ENCODE data around the gene INHA. TPM values are rescaled to one million over a fixed set of nuclear protein-coding genes. Genes with fewer than 3 reads are reported as not detected.
A peak's percentile ranks its signal among the peaks of the same experiment; 100 is the strongest.

The INHA gene
- polyA plus RNA-seq, 1 of the 3 experiments (the other 2 are of a cell fraction): 1.2 TPM

DNA sequence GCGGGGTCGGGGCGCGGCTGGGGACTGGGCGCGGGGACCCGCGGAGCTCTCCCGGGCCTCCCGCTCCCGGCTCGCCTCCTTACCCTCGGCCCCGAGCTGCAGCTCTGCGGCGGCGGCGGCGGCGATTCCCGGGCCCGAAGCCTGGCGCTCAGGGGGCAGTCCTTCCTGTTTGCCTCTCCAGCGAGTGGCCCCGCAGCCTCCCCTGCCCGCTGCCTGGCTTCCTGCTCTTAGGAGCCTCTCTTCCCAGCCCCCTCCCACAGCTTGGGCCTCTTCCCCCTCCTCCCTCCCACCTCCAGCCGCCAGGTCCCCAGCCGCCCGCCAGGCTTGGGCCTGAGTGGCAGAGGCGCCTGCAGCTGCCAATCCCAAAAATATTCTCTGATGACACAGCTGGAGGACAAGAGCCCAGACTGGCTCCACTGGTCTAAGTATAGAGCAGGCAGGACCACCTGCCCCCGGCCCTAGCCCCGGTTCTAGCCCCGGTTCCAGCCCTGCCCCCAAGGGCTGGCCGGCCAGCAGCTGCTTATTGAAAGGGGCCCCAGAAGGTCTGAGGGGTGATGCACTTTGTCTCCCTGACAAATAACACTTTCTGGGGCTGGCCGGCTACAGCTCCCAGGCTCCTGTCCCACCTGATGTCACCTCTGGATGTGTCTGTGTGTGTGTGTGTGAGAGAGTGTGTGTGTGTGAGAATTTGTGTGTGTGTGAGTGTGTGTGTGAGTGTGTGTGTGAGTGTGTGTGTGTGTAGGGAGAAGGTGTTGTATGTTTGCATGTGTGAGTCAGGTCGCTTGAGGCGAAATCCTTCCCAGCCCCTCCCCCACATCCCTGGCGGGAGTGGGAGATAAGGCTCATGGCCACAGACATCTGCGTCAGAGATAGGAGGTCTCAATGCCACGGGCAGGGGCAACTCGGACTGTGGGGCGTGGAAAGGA lies 536 bp upstream of the INHA start, which contains the start of gene OBSL1:
TSS of gene OBSL1 (minus strand) at position 229 of the 926 bp plus-strand sequence. CDS start 307 bp downstream, outside the sequence.
- POLR2A ChIA-PET: interaction anchor here (0.9 to 3.8 kb wide), 9 partner anchors 10 to 71 kb away, joined by 3 to 56 read pairs (median 9); partner anchors contain the start of genes CHPF, STK11IP and TMEM198
- Histone ChIP-seq H3K79me2 (ENCODE audit: insufficient read depth) (peaks cover 4% of the 10 kb centered on the region; the same call in 1 of the 2 replicates), H2AFZ (ENCODE audit: low read depth) (peak within 1 kb of the TSS; percentile 97), H3K9me3 (no peaks in the 10 kb centered on the region), H3K27ac (ENCODE audit: low read depth in 2 of 2, low read length in 1 of 2) (peak within 1 kb of the TSS; percentile 36 to 76), H3K4me3 (ENCODE audit: low read depth in 2 of 2, low read length in 1 of 2) (peak within 1 kb of the TSS; percentile 65 to 82), H3K9ac (peak within 1 kb of the TSS; percentile 69), H3K27me3 (ENCODE audit: insufficient read depth) (no peaks in the 10 kb centered on the region), H4K20me1 (ENCODE audit: insufficient read depth) (no peaks in the 10 kb centered on the region), H3K4me1 (ENCODE audit: control insufficient read depth in 1 of 2, insufficient read depth in 2 of 2, low read depth in 1 of 2, low read length in 1 of 2) (peaks cover 3 to 21% of the 10 kb centered on the region in 2 experiments; a peak in 1 of 4 replicates), H3K4me2 (peak within 1 kb of the TSS; percentile 81), H3F3A (replicated peaks; ENCODE audit: insufficient read depth) (peaks cover 6% of the 10 kb centered on the region), H3K36me3 (replicated peaks in 1 of 2; ENCODE audit: control insufficient read depth in 1 of 2, insufficient read depth in 2 of 2, low read length in 1 of 2) (peaks cover 6 to 24% of the 10 kb centered on the region in 2 experiments), H3K9me2 (no peaks in the 10 kb centered on the region)
- DNase-seq: peak; percentile 97
- CTCF ChIA-PET: interaction anchor here (0.5 to 5.5 kb wide), 11 partner anchors 9 to 118 kb away, joined by 3 to 48 read pairs (median 6); partner anchors contain the start of gene STK11IP
- WGBS (ENCODE audit: low lambda C conversion rate): 22% methylated on average over 13 of the region's 42 CpGs
- TF ChIP-seq RCOR1 (IDR thresholded peaks at IDR 0.05; ENCODE audit: low read length) (no peak), EP300 (IDR thresholded peaks at IDR 0.05; ENCODE audit: borderline replicate concordance in 1 of 2, low read depth in 1 of 2, low read length in 1 of 2) (peak in 1 of 2 experiments; percentile 55; a peak in 1 of 4 replicates), POLR2AphosphoS5 (IDR thresholded peaks at IDR 0.05; ENCODE audit: low read depth, low read length) (peak; percentile 40; the same call in 1 of the 2 replicates), NFIC (IDR thresholded peaks at IDR 0.05; ENCODE audit: borderline replicate concordance) (0 out of 2 replicates have a peak, but pooled peaks have one; percentile 7), ELF1 (IDR thresholded peaks at IDR 0.05) (peak; percentile 39; the same call in 1 of the 2 replicates), GABPA (IDR thresholded peaks at IDR 0.05; ENCODE audit: low read depth) (peak; percentile 62; the same call in 1 of the 2 replicates), FOXJ3 (CRISPR knock-in tag; IDR thresholded peaks at IDR 0.05) (0 out of 2 replicates have a peak, but pooled peaks have one; percentile 46), FOXM1 (IDR thresholded peaks at IDR 0.05; ENCODE audit: low read depth) (no peak), EZH2phosphoT487 (IDR thresholded peaks at IDR 0.05; ENCODE audit: borderline replicate concordance, low read depth) (no peak), TAF1 (IDR thresholded peaks at IDR 0.05; ENCODE audit: borderline replicate concordance, low read depth, low read length) (peak; percentile 51; the same call in 1 of the 2 replicates), CHD2 (IDR thresholded peaks at IDR 0.05; ENCODE audit: low read length, partially characterized antibody) (peak; percentile 69), GATA2 (CRISPR knock-in tag; IDR thresholded peaks at IDR 0.05) (peak; percentile 87), MXI1 (IDR thresholded peaks at IDR 0.05; ENCODE audit: low read depth, low read length) (0 out of 2 replicates have a peak, but pooled peaks have one; percentile 17), RFX5 (IDR thresholded peaks at IDR 0.05; ENCODE audit: low read length) (no peak), SIN3A (IDR thresholded peaks at IDR 0.05; ENCODE audit: borderline replicate concordance, low read depth, low read length) (0 out of 2 replicates have a peak, but pooled peaks have one; percentile 30)
- TF ChIP-seq, protein P1, sequence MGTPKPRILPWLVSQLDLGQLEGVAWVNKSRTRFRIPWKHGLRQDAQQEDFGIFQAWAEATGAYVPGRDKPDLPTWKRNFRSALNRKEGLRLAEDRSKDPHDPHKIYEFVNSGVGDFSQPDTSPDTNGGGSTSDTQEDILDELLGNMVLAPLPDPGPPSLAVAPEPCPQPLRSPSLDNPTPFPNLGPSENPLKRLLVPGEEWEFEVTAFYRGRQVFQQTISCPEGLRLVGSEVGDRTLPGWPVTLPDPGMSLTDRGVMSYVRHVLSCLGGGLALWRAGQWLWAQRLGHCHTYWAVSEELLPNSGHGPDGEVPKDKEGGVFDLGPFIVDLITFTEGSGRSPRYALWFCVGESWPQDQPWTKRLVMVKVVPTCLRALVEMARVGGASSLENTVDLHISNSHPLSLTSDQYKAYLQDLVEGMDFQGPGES (IDR thresholded peaks at IDR 0.05; ENCODE audit: low read depth, low read length): no peak
- TF ChIP-seq, protein P2, sequence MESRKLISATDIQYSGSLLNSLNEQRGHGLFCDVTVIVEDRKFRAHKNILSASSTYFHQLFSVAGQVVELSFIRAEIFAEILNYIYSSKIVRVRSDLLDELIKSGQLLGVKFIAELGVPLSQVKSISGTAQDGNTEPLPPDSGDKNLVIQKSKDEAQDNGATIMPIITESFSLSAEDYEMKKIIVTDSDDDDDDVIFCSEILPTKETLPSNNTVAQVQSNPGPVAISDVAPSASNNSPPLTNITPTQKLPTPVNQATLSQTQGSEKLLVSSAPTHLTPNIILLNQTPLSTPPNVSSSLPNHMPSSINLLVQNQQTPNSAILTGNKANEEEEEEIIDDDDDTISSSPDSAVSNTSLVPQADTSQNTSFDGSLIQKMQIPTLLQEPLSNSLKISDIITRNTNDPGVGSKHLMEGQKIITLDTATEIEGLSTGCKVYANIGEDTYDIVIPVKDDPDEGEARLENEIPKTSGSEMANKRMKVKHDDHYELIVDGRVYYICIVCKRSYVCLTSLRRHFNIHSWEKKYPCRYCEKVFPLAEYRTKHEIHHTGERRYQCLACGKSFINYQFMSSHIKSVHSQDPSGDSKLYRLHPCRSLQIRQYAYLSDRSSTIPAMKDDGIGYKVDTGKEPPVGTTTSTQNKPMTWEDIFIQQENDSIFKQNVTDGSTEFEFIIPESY (IDR thresholded peaks at IDR 0.05; ENCODE audit: borderline replicate concordance, low read depth): no peak
- TF ChIP-seq, protein P3, sequence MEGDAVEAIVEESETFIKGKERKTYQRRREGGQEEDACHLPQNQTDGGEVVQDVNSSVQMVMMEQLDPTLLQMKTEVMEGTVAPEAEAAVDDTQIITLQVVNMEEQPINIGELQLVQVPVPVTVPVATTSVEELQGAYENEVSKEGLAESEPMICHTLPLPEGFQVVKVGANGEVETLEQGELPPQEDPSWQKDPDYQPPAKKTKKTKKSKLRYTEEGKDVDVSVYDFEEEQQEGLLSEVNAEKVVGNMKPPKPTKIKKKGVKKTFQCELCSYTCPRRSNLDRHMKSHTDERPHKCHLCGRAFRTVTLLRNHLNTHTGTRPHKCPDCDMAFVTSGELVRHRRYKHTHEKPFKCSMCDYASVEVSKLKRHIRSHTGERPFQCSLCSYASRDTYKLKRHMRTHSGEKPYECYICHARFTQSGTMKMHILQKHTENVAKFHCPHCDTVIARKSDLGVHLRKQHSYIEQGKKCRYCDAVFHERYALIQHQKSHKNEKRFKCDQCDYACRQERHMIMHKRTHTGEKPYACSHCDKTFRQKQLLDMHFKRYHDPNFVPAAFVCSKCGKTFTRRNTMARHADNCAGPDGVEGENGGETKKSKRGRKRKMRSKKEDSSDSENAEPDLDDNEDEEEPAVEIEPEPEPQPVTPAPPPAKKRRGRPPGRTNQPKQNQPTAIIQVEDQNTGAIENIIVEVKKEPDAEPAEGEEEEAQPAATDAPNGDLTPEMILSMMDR (IDR thresholded peaks at IDR 0.05): no peak
- TF ChIP-seq, protein P4, sequence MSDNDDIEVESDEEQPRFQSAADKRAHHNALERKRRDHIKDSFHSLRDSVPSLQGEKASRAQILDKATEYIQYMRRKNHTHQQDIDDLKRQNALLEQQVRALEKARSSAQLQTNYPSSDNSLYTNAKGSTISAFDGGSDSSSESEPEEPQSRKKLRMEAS (IDR thresholded peaks at IDR 0.05; ENCODE audit: low read depth): 0 out of 2 replicates have a peak, but pooled peaks have one; percentile 31
- TF ChIP-seq, protein P5, sequence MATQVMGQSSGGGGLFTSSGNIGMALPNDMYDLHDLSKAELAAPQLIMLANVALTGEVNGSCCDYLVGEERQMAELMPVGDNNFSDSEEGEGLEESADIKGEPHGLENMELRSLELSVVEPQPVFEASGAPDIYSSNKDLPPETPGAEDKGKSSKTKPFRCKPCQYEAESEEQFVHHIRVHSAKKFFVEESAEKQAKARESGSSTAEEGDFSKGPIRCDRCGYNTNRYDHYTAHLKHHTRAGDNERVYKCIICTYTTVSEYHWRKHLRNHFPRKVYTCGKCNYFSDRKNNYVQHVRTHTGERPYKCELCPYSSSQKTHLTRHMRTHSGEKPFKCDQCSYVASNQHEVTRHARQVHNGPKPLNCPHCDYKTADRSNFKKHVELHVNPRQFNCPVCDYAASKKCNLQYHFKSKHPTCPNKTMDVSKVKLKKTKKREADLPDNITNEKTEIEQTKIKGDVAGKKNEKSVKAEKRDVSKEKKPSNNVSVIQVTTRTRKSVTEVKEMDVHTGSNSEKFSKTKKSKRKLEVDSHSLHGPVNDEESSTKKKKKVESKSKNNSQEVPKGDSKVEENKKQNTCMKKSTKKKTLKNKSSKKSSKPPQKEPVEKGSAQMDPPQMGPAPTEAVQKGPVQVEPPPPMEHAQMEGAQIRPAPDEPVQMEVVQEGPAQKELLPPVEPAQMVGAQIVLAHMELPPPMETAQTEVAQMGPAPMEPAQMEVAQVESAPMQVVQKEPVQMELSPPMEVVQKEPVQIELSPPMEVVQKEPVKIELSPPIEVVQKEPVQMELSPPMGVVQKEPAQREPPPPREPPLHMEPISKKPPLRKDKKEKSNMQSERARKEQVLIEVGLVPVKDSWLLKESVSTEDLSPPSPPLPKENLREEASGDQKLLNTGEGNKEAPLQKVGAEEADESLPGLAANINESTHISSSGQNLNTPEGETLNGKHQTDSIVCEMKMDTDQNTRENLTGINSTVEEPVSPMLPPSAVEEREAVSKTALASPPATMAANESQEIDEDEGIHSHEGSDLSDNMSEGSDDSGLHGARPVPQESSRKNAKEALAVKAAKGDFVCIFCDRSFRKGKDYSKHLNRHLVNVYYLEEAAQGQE (IDR thresholded peaks at IDR 0.05; ENCODE audit: low read depth, low read length): no peak
